Lower lobe of right lung (tissue), 2 donors: ENCODE results near the gene H19. TPM values are rescaled to one million over a fixed set of nuclear protein-coding genes. Genes with fewer than 3 reads are reported as not detected.
A peak's percentile ranks its signal among the peaks of the same experiment; 100 is the strongest.

ENCODE experiments used
- ATAC-seq, 2 donors: fragments of 200-7000 bp; cut with Tn5 transposase; one replicate each; pipeline ENCODE4 v1.9.1; 2020 to 2022; ENCODE audit warnings: mild to moderate bottlenecking in 2 of 2, moderate library complexity in 2 of 2
- DNase-seq: peaks from one replicate; pipeline ENCODE4 v3.0.0-alpha.2; 2020
- H3K27ac ChIP-seq: fragments of 200-600 bp; one replicate; pipeline ENCODE4 v1.8.0; 2022
- H3K27me3 ChIP-seq: fragments of 200-600 bp; one replicate; pipeline ENCODE4 v1.8.0; 2022; ENCODE audit warnings: low read depth
- H3K36me3 ChIP-seq: fragments of 200-600 bp; one replicate; pipeline ENCODE4 v1.8.0; 2022; ENCODE audit warnings: mild to moderate bottlenecking
- H3K4me1 ChIP-seq: fragments of 200-600 bp; one replicate; pipeline ENCODE4 v1.8.0; 2022
- H3K4me3 ChIP-seq: fragments of 200-600 bp; one replicate; pipeline ENCODE4 v1.8.0; 2022; ENCODE audit warnings: mild to moderate bottlenecking
- H3K9me3 ChIP-seq: fragments of 200-600 bp; one replicate; pipeline ENCODE4 v1.8.0; 2022
- intact Hi-C: fragments of 100-400 bp; cut with DNase I; formaldehyde crosslinking; loops from one replicate; pipeline ENCODE4 v1.11.0; 2022
- total RNA-seq: library from RNA; stranded (reverse); fragmentation: NEBNext Ultra II Directional; extraction: Animal tissue kit (Norgen Biotek cat#: 25700); gene quantifications from one replicate; pipeline ENCODE4 v1.2.1, GENCODE V29; 2021
- TF ChIP-seq, protein P1 (sequence below): fragments of 200-600 bp; IDR thresholded peaks from one replicate; pipeline ENCODE4 v1.8.0; 2022; ENCODE audit warnings: antibody characterized with exemption, mild to moderate bottlenecking
- donor health status: DM: no; HTN: yes; CAD: no; lungs with severe emphysema.

Gene H19
- total RNA-seq, 1 donor from 2014 or later: 87.6 TPM

GRCh38 chr11:1948389-1948788 is 49.3 kb downstream of the H19 start:
- no peaks in the 10 kb centered on the region for H3K9me3 ChIP-seq
- TF ChIP-seq, protein P1, sequence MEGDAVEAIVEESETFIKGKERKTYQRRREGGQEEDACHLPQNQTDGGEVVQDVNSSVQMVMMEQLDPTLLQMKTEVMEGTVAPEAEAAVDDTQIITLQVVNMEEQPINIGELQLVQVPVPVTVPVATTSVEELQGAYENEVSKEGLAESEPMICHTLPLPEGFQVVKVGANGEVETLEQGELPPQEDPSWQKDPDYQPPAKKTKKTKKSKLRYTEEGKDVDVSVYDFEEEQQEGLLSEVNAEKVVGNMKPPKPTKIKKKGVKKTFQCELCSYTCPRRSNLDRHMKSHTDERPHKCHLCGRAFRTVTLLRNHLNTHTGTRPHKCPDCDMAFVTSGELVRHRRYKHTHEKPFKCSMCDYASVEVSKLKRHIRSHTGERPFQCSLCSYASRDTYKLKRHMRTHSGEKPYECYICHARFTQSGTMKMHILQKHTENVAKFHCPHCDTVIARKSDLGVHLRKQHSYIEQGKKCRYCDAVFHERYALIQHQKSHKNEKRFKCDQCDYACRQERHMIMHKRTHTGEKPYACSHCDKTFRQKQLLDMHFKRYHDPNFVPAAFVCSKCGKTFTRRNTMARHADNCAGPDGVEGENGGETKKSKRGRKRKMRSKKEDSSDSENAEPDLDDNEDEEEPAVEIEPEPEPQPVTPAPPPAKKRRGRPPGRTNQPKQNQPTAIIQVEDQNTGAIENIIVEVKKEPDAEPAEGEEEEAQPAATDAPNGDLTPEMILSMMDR: no peak
- no peaks in the 10 kb centered on the region for H3K4me1 ChIP-seq
- no peak overlapping the region for H3K27ac ChIP-seq
- no peaks in the 10 kb centered on the region for H3K36me3 ChIP-seq
- no peak overlapping the region for H3K4me3 ChIP-seq
- DNase-seq (peak; percentile 56), ATAC-seq (peak; percentile 37 to 53)
- intact Hi-C loops: no loop called here
- H3K27me3 ChIP-seq: no peaks in the 10 kb centered on the region

GRCh38 chr11:1947592-1948237 is 49.9 kb downstream of the H19 start:
- TF ChIP-seq, protein P1: no peak
- Histone ChIP-seq H3K27me3 (no peaks in the 10 kb centered on the region), H3K27ac (no peak overlapping the region), H3K9me3 (no peaks in the 10 kb centered on the region), H3K4me3 (no peak overlapping the region), H3K4me1 (no peaks in the 10 kb centered on the region), H3K36me3 (no peaks in the 10 kb centered on the region)
- intact Hi-C loops: no loop called here
- ATAC-seq: peak; percentile 51 to 54
- DNase-seq: no peak

- Histone ChIP-seq H3K27ac (no peak within 1 kb of the TSS), H3K9me3 (no peaks in the 10 kb centered on the region), H3K4me3 (no peak within 1 kb of the TSS), H3K36me3 (no peaks in the 10 kb centered on the region), H3K27me3 (no peaks in the 10 kb centered on the region), H3K4me1 (no peaks in the 10 kb centered on the region)
- TF ChIP-seq, protein P1: no peak
- peak; percentile 83 to 92 for ATAC-seq
- intact Hi-C loops: no loop called here
- DNase-seq: peak; percentile 46
These were observed 50.7 kb downstream of the H19 start, which contains the start of gene MRPL23 for GRCh38 chr11:1946812-1947484. Gene MRPL23 (plus strand): TSS chr11:1947332. CDS start chr11:1947363, 31 bp downstream.

Other genes starting within 250 kb of the H19 start
- gene IFITM10, start 247.2 kb downstream of the H19 start, total RNA-seq: 9.2 TPM
- 2,919 TPM for gene CTSD, start 233.9 kb downstream of the H19 start, total RNA-seq
- 18.5 TPM for gene SYT8, start 162.9 kb downstream of the H19 start, total RNA-seq
- gene TNNI2, start 158.9 kb downstream of the H19 start, total RNA-seq: 17.7 TPM
- gene LSP1, start 144.8 kb downstream of the H19 start, total RNA-seq: 90.4 TPM
- not detected for gene PRR33, start 105.9 kb downstream of the H19 start, total RNA-seq
- 4.7 TPM for gene TNNT3, start 78.1 kb downstream of the H19 start, total RNA-seq
- gene MRPL23, start 50.5 kb downstream of the H19 start, total RNA-seq: 59.2 TPM
- gene IGF2, start 141.5 kb upstream of the H19 start, total RNA-seq: 33.9 TPM
- gene INS, start 163.4 kb upstream of the H19 start, total RNA-seq: not detected
- gene TH, start 174.0 kb upstream of the H19 start, total RNA-seq: not detected